NCI-H1436 treated with DMSO at 0.1 percent for 48 hours (cell line): ENCODE data around the gene DESI2.

ENCODE experiments used
- DNase-seq: peaks from one replicate; lab custom pipeline; 2025; lab: John Stamatoyannopoulos, UW

The DESI2 gene

DNA sequence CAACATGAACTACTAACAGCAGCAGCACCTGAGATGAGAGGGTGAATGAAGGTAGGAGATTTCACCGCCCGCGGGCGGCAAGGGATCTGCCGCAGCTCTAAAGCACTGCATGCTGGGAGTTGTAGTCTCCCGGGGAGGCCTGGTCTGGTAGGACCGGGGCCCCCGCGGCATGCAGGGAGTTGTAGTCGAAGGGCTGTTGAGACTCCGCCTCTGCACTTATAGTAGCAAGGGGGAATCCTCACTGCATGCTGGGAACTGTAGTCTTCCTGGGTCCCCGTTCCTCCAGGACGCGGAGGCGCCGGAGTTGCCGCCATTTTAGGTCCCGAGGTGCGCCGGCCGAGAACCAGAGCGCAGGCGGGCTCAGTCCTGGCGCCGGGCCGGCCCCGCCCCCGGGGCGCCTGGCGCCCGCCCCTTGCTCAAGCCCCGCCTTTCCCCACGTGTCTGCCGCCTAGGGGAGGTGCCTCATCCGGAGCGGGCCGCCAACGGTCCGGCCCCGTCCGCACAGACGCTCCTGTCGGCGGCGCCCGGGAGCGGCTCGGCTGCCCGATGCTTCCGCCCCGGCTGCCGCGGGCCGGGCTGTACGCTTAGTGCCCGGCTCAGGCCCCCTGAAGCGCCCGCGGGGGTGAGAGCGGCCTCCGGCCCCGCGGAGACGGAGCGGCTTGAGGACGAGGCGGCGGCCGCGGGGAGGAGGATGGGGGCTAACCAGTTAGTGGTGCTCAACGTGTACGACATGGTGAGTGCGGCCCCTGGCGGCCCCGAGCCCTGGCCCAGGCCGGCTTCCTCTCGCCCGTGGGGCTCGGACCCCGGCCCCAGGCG lies at the start of gene DESI2:
Gene DESI2, plus strand, starts transcription at position 504 of the 816 bp plus-strand sequence. Its CDS starts 188 bp downstream, at position 692.
- DNase-seq: peak; percentile 99

GRCh38 chr1:244603498-244603897 lies 49.4 kb upstream of the DESI2 start:
- no peak for DNase-seq

GRCh38 chr1:244605835-244606370 lies 47.0 kb upstream of the DESI2 start:
- DNase-seq: no peak

DNA sequence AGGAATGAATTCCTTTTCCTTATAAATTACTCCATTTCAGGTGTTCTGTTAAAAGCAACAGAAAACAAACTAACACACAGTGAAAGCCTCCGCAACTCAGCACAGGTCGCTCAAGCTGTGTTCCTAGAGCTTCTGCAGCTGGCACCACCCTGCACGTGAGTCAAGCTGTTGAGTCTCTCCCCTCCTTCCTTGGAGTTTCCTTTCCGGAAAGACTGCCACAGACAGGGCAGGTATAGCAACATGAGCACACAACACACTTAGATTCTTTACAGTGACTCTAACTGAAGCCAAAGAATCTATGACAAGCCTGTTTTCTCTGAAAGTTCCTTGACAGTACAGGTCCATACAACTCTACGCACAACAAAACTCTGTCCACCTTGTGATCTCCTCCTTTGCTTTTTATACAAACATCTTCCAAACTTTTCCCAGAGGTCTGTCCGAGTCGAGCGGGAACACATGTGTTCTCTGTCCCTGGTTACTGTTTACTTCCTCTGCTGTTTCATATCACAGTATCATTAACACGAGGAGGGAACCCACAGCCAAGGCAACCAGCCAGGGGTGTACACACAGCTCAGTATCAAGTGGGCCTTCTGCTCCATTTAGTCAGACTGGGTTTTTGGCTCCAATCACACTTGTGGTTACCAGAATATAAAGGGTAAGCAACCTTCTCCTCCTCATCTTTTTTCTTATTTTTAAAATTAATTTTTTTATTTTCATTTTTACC lies 38.7 kb upstream of the DESI2 start:
- no peak for DNase-seq

GRCh38 chr1:244614879-244615278 lies 38.0 kb upstream of the DESI2 start:
- DNase-seq: no peak

DNA sequence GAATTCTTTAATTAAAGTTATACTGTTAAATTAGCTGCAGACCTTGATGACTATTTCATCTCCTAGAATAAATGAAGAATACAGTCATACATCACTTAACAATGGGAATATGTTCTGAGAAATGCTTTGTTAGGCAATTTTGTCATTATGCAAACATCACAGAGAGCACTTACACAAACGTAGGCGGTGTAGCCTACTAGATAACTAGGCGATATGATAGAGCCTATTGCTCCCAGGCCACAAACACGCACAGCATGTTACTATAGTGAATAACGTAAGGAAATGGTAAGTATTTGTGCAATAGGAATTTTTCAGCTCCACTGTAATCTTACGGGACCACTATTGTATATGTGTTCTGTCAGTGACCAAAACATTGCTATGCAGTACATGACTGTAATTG lies 37.6 kb upstream of the DESI2 start:
- DNase-seq: no peak

DNA sequence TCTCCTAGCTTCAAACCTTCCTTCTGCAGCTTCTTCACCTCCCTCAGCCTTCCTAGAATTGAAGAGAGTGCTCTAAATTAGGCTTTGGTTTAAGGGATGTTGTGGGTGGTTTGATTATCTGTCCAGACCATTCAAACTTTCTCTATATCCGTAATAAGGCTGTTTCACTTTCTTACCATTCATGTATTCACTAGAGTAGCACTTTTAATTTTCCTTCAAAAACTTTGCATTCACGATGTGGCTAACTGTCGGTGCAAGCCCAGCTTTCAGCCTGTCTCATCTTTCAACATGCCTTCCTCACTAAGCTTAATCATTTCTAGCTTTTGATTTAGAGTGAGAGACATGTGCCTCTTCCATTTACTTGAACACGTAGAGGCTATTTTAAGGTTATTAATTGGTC lies 26.2 kb upstream of the DESI2 start:
- DNase-seq: no peak

- no peak for DNase-seq
Measured at GRCh38 chr1:244628789-244629188, 24.1 kb upstream of the DESI2 start.

GRCh38 chr1:244633140-244633539 lies 19.8 kb upstream of the DESI2 start:
- DNase-seq: no peak

- no peak for DNase-seq
Measured at GRCh38 chr1:244634546-244634945, 18.4 kb upstream of the DESI2 start.

- no peak for DNase-seq
Measured at GRCh38 chr1:244636488-244637259, 16.3 kb upstream of the DESI2 start.

DNA sequence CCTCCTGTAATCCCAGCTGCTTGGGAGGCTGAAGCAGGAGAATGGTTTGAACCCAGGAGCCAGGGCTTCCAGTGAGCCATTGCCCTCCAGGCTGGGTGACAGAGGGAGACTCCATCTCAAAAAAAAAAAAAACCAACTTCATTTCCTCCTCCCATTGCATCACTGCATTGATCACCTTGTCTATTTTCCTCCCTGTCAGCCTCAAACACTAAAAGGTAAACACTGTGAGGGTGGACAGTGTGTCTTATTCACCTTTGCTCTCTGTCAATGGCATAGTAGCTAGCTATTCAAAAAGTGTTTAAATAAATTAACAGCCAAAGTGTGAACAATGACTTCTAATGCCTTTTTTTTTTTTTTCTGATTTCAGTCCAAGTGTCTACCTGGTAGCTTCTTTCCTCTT lies 13.4 kb upstream of the DESI2 start:
- DNase-seq: no peak

DNA sequence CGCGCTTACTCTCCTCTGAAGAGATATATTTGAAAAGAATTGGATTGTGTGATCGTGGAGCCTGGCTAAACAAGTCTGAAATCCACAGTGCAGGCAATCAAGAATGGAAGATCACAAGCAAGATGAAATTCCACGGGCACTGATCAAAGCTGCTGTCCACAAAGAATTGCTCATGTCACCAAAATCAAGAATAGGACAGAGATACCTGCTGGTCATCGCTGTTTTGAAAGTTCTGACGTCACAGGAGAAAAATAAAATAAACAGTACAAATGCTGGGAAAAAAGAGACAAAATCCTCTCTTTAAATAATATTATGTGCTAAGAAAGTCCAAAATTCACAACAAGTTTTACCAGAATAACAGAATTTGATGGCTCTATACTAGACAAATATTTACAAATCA lies 12.0 kb upstream of the DESI2 start:
- DNase-seq: no peak

GRCh38 chr1:244642526-244642925 lies 10.4 kb upstream of the DESI2 start:
- no peak for DNase-seq

DNA sequence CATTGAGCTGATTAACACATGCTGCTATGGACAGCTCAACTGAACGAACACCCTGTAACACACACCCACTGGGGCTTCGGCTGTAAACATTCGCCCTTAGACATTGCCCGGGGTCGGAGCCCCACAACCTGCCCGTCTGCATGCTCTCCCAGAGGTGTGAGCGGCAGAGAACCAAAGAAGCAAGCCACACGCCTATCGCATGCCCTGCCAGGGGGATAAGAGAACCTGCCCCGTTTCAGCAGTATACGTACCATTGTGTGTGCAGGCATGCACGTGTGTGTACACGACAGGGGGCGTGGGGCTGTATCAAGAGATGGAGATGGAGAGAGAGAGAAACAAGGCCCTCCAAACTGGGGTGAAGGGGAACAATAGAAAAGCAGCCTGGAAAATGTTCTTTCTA lies 9.9 kb upstream of the DESI2 start:
- DNase-seq: no peak

DNA sequence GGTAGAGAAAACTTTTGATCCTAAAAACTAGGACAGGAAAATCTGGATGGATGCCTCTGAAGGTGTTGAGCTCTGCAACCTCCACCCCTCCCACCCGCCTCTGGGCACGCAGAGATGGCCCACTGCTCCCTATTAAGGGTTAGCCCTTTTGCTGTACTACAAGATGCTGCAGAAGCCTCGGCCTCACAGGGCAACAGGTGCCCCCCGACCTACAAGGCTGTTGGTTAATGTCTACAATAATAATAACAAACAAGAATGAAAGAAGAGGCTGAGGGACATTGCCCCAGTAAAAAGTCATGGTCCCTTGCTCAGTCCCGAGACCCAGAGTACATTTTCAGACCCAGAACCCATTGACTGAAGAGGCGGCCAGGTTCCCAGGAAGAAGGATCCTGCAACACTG lies 7.5 kb upstream of the DESI2 start:
- no peak for DNase-seq

- DNase-seq: no peak
Measured at GRCh38 chr1:244645890-244646289, 7.0 kb upstream of the DESI2 start.

DNA sequence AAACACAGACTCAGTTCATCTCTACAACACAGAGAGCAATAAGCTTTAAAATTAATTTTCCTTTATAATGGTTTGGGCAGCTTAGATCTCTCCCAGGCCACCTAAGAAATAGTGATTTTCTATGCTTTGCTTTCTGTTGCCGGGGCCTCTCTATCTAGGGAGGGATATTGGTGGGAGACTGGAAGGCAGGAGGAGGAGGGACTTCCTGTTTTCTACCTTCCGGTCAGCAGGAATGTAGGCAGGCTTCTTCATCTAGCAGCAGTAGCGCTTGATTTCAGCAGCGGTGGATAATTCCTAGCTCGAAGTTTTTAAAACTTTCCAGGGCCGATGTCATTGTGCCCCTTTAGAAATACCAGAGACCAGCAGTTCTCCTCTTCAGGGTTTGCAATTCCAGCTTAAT lies 5.1 kb upstream of the DESI2 start:
- no peak for DNase-seq

DNA sequence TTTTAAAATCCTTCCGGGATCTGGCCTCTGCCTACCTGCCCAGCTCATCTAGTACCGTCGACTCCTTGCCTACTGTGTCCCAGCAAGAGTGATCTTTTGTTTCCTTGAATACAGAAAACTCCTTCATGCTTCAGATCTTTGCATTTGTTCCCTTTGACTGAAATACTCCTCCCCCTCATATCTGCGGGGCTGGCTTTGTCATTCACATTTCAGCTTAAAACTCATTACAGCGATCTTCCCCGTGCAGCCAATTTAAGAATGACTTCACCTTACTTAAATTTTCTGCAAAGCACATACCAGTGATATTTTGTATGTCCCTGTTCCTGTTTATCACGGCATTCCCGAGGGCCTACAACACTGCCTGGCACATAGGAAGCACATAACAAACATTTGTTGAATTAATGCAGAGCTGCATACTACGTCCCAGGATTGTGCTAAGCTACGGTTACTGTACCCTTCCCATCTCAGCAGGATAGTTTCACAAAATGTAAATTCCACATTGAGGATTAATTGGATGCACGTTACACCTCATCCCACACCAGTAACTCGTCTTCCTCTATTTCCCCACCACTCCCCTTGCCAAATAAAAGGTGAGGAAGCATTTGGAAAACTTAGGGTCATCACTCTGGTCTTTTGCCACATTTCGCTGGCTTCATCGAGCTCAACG lies 837 bp upstream of the DESI2 start:
- DNase-seq: no peak

GRCh38 chr1:244653439-244654107 lies 647 bp downstream of the DESI2 start:
- no peak for DNase-seq
